GM18519 (cell line): ENCODE measurements around the gene SLC35F2.
"Not testable (repeated sequence)": the region's sequence is repeated elsewhere in the genome, so short reads cannot be mapped to it uniquely, and the experiment has no call there.

Experiments
- ATAC-seq: cut with Tn5 transposase; IDR thresholded peaks from one replicate; pipeline ENCODE4 v1.9.1; 2021; ENCODE audit warnings: mild to moderate bottlenecking, moderate library complexity; ENCODE audit not compliant: unreplicated experiment, low FRiP score

The SLC35F2 gene

GRCh38 chr11:107858217-107859070, at the start of gene SLC35F2:
Gene SLC35F2, minus strand, starts transcription at chr11:107858787. Its CDS starts 20 bp downstream, at chr11:107858767.
- peak; percentile 94 for ATAC-seq

- ATAC-seq: no peak
Observed at GRCh38 chr11:107908211-107908610, 49.6 kb upstream of the SLC35F2 start.

GRCh38 chr11:107898270-107898669, 39.7 kb upstream of the SLC35F2 start:
- ATAC-seq: peak; percentile 80

- ATAC-seq: no peak
Observed at GRCh38 chr11:107882095-107882820, 23.7 kb upstream of the SLC35F2 start.

- ATAC-seq: not testable (repeated sequence)
Observed at GRCh38 chr11:107881471-107881870, 22.9 kb upstream of the SLC35F2 start.

- no peak for ATAC-seq
Observed at GRCh38 chr11:107876141-107876540, 17.6 kb upstream of the SLC35F2 start.

GRCh38 chr11:107864591-107864990, 6.0 kb upstream of the SLC35F2 start:
- ATAC-seq: no peak

GRCh38 chr11:107860688-107861087, 2.1 kb upstream of the SLC35F2 start:
- ATAC-seq: no peak

GRCh38 chr11:107860240-107860620, 1.6 kb upstream of the SLC35F2 start:
- ATAC-seq: not testable (repeated sequence)

GRCh38 chr11:107859459-107860239, 1.1 kb upstream of the SLC35F2 start:
- no peak for ATAC-seq

- ATAC-seq: no peak
Observed at GRCh38 chr11:107857550-107858216, 904 bp downstream of the SLC35F2 start.

GRCh38 chr11:107856981-107857517, 1.5 kb downstream of the SLC35F2 start:
- ATAC-seq: no peak

- ATAC-seq: no peak
Observed at GRCh38 chr11:107856180-107856980, 2.2 kb downstream of the SLC35F2 start.

- no peak for ATAC-seq
Observed at GRCh38 chr11:107853070-107853469, 5.5 kb downstream of the SLC35F2 start.

- ATAC-seq: no peak
Observed at GRCh38 chr11:107851704-107852310, 6.8 kb downstream of the SLC35F2 start.

- ATAC-seq: no peak
Observed at GRCh38 chr11:107849790-107850189, 8.8 kb downstream of the SLC35F2 start.

GRCh38 chr11:107848345-107848744, 10.2 kb downstream of the SLC35F2 start:
- no peak for ATAC-seq

- ATAC-seq: no peak
Observed at GRCh38 chr11:107847184-107847583, 11.4 kb downstream of the SLC35F2 start.

GRCh38 chr11:107844041-107844440, 14.5 kb downstream of the SLC35F2 start:
- no peak for ATAC-seq
